ENCODE measurements around the gene IL12B. TPM values are rescaled to one million over a fixed set of nuclear protein-coding genes. Genes with fewer than 3 reads are reported as not detected.

Gene IL12B
- total RNA-seq, 1 donor = not detected

GRCh38 chr5:159316519-159317383 lies 13.5 kb downstream of the IL12B start:
- Histone ChIP-seq H3K4me2 (ENCODE audit: insufficient read depth, low read length) (no peak overlapping the region), H2AFZ (ENCODE audit: low read length) (no peak overlapping the region), H4K20me1 (ENCODE audit: insufficient read depth, low read length) (no peaks in the 10 kb centered on the region), H3K27ac (ENCODE audit: low read depth, low read length) (no peak overlapping the region), H3K9me3 (ENCODE audit: low read depth, low read length) (no peaks in the 10 kb centered on the region), H3K4me3 (ENCODE audit: insufficient read depth, low read length) (no peak overlapping the region), H3K79me2 (ENCODE audit: insufficient read depth, low read length) (no peaks in the 10 kb centered on the region), H3K4me1 (ENCODE audit: insufficient read depth, low read length) (no peaks in the 10 kb centered on the region), H3K27me3 (ENCODE audit: insufficient read depth, low read length) (peaks cover 12% of the 10 kb centered on the region), H3K36me3 (ENCODE audit: insufficient read depth, low read length) (no peaks in the 10 kb centered on the region)
- peak; percentile 77 for TF ChIP-seq CTCF (IDR thresholded peaks at IDR 0.05; ENCODE audit: extremely low read depth, low read depth, low read length)
- DNase-seq (ENCODE audit: insufficient read length, low spot score, missing footprints) = peak; percentile 84

GRCh38 chr5:159313197-159313596 lies 17.1 kb downstream of the IL12B start:
- Histone ChIP-seq H3K4me1 (ENCODE audit: insufficient read depth, low read length) (peaks cover 8% of the 10 kb centered on the region), H4K20me1 (ENCODE audit: insufficient read depth, low read length) (no peaks in the 10 kb centered on the region), H3K27ac (ENCODE audit: low read depth, low read length) (no peak overlapping the region), H3K27me3 (ENCODE audit: insufficient read depth, low read length) (peaks cover 38% of the 10 kb centered on the region), H3K36me3 (ENCODE audit: insufficient read depth, low read length) (no peaks in the 10 kb centered on the region), H2AFZ (ENCODE audit: low read length) (no peak overlapping the region), H3K79me2 (ENCODE audit: insufficient read depth, low read length) (no peaks in the 10 kb centered on the region), H3K9me3 (ENCODE audit: low read depth, low read length) (no peaks in the 10 kb centered on the region), H3K4me3 (ENCODE audit: insufficient read depth, low read length) (no peak overlapping the region), H3K4me2 (ENCODE audit: insufficient read depth, low read length) (no peak overlapping the region)
- TF ChIP-seq CTCF (IDR thresholded peaks at IDR 0.05; ENCODE audit: extremely low read depth, low read depth, low read length) = no peak
- DNase-seq (ENCODE audit: insufficient read length, low spot score, missing footprints) = no peak

- H3K36me3 ChIP-seq (ENCODE audit: insufficient read depth, low read length) = no peaks in the 10 kb centered on the region
- H3K4me2 ChIP-seq (ENCODE audit: insufficient read depth, low read length) = peak overlapping the region; percentile 82
- peaks cover 35% of the 10 kb centered on the region for H3K27me3 ChIP-seq (ENCODE audit: insufficient read depth, low read length)
- H2AFZ ChIP-seq (ENCODE audit: low read length) = peak overlapping the region; percentile 79
- DNase-seq (ENCODE audit: insufficient read length, low spot score, missing footprints) = no peak
- H3K9me3 ChIP-seq (ENCODE audit: low read depth, low read length) = no peaks in the 10 kb centered on the region
- peak overlapping the region; percentile 62 for H3K4me3 ChIP-seq (ENCODE audit: insufficient read depth, low read length)
- no peak overlapping the region for H3K27ac ChIP-seq (ENCODE audit: low read depth, low read length)
- no peaks in the 10 kb centered on the region for H3K79me2 ChIP-seq (ENCODE audit: insufficient read depth, low read length)
- no peak for TF ChIP-seq CTCF (IDR thresholded peaks at IDR 0.05; ENCODE audit: extremely low read depth, low read depth, low read length)
- H3K4me1 ChIP-seq (ENCODE audit: insufficient read depth, low read length) = peaks cover 8% of the 10 kb centered on the region
- no peaks in the 10 kb centered on the region for H4K20me1 ChIP-seq (ENCODE audit: insufficient read depth, low read length)
Observed at GRCh38 chr5:159311063-159311462, 19.2 kb downstream of the IL12B start.

GRCh38 chr5:159310511-159310910 lies 19.8 kb downstream of the IL12B start:
- Histone ChIP-seq H3K36me3 (ENCODE audit: insufficient read depth, low read length) (no peaks in the 10 kb centered on the region), H3K27ac (ENCODE audit: low read depth, low read length) (no peak overlapping the region), H3K9me3 (ENCODE audit: low read depth, low read length) (no peaks in the 10 kb centered on the region), H3K4me2 (ENCODE audit: insufficient read depth, low read length) (peak overlapping the region; percentile 82), H3K4me1 (ENCODE audit: insufficient read depth, low read length) (peaks cover 8% of the 10 kb centered on the region), H3K27me3 (ENCODE audit: insufficient read depth, low read length) (peaks cover 35% of the 10 kb centered on the region), H3K4me3 (ENCODE audit: insufficient read depth, low read length) (peak overlapping the region; percentile 62), H3K79me2 (ENCODE audit: insufficient read depth, low read length) (no peaks in the 10 kb centered on the region), H2AFZ (ENCODE audit: low read length) (peak overlapping the region; percentile 79), H4K20me1 (ENCODE audit: insufficient read depth, low read length) (no peaks in the 10 kb centered on the region)
- no peak for TF ChIP-seq CTCF (IDR thresholded peaks at IDR 0.05; ENCODE audit: extremely low read depth, low read depth, low read length)
- DNase-seq (ENCODE audit: insufficient read length, low spot score, missing footprints) = peak; percentile 80

All from osteoblast (primary cell).